SU-DHL-6 (cell line): ENCODE results near the gene GLIS2.

Experiments used
- EZH2phosphoT487 ChIP-seq: fragments of 200-600 bp; sonication (generic), shearing (Covaris generic); conservative IDR thresholded peaks from 2 replicates; pipeline ENCODE4 v1.6.1; 2018; ENCODE audit warnings: mild to moderate bottlenecking, antibody characterized with exemption, low read length, moderate library complexity, mixed read lengths
- TF ChIP-seq, protein P1 (sequence below): fragments of 200-600 bp; sonication (generic); IDR thresholded peaks from one replicate; pipeline ENCODE4 v1.5.1; 2017; ENCODE audit warnings: antibody characterized with exemption, mild to moderate bottlenecking, low read length, moderate library complexity; ENCODE audit not compliant: insufficient read depth, poor library complexity, severe bottlenecking

DNA sequence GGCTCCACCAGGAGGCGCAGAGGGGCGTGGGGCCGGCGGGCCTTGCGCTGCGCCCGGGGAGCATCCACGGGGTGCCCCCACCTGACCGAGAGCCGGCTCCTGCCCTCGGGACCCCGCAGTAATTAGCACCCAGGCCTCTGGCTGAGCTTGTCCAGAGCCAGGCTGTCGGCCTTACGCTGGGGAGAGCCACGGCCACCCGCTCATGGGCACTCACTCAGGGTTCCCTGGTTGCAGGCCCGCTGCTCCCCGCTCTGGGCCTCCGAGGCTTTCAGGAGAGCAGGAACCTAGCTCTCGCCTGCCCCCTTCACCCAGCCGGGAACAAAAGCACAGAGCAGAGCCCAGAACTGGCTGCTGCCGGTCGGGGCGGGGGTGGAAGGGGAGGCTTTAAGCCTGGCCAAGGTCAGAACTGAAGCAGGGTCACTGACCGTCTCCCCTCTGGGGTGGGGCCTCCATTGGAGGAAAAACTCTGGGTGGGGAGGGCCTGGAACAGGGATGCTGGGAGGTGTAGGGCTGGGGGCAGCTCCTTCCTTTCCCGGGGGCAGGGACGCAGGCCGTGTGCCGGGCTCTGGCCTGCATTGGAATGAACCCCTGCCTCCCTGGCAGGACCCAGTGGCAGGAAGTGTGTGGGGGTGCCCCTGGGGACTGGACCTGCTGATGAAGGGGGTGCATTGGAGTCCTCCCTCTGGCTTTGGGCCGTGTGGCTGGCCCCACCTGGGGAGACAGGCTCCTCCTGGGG lies 12.3 kb downstream of the GLIS2 start:
- TF ChIP-seq, protein P1, sequence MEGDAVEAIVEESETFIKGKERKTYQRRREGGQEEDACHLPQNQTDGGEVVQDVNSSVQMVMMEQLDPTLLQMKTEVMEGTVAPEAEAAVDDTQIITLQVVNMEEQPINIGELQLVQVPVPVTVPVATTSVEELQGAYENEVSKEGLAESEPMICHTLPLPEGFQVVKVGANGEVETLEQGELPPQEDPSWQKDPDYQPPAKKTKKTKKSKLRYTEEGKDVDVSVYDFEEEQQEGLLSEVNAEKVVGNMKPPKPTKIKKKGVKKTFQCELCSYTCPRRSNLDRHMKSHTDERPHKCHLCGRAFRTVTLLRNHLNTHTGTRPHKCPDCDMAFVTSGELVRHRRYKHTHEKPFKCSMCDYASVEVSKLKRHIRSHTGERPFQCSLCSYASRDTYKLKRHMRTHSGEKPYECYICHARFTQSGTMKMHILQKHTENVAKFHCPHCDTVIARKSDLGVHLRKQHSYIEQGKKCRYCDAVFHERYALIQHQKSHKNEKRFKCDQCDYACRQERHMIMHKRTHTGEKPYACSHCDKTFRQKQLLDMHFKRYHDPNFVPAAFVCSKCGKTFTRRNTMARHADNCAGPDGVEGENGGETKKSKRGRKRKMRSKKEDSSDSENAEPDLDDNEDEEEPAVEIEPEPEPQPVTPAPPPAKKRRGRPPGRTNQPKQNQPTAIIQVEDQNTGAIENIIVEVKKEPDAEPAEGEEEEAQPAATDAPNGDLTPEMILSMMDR = no peak
- TF ChIP-seq EZH2phosphoT487 = no peak
